Measurements from ENCODE around the gene CDH18. TPM values are rescaled to one million over a fixed set of nuclear protein-coding genes. Genes with fewer than 3 reads are reported as not detected.

The CDH18 gene
- total and polyA plus RNA-seq, 2 donors = 0.05 to 0.24 TPM

- H3K4me3 ChIP-seq (ENCODE audit: low read length in 2 of 2) = no peak overlapping the region
- no peaks in the 10 kb centered on the region for H3K36me3 ChIP-seq (ENCODE audit: control insufficient read depth in 2 of 2, insufficient read depth in 2 of 2, low read length in 1 of 2)
- H3K9me3 ChIP-seq (ENCODE audit: control insufficient read depth in 2 of 2, insufficient read depth in 1 of 2, low read length in 1 of 2) = no peaks in the 10 kb centered on the region
- H3K27ac ChIP-seq (ENCODE audit: low read depth in 1 of 2, low read length in 1 of 2) = no peak overlapping the region
- no peaks in the 10 kb centered on the region for H3K27me3 ChIP-seq (ENCODE audit: control insufficient read depth in 2 of 2, insufficient read depth in 1 of 2, low read length in 1 of 2)
- no peaks in the 10 kb centered on the region for H3K4me1 ChIP-seq (ENCODE audit: control insufficient read depth in 2 of 2, insufficient read depth in 2 of 2, low read length in 2 of 2)
- no peak for DNase-seq (ENCODE audit: low read depth in 6 of 9, low spot score in 9 of 9)
- 92% methylated on average over 2 of the region's 2 CpGs for WGBS
Measured at GRCh38 chr5:19959830-19960384, 28.1 kb downstream of the CDH18 start.

GRCh38 chr5:19950897-19951296 lies 37.1 kb downstream of the CDH18 start:
- H3K27ac ChIP-seq (ENCODE audit: low read depth in 1 of 2, low read length in 1 of 2) = no peak overlapping the region
- H3K36me3 ChIP-seq (ENCODE audit: control insufficient read depth in 2 of 2, insufficient read depth in 2 of 2, low read length in 1 of 2) = no peaks in the 10 kb centered on the region
- H3K4me1 ChIP-seq (ENCODE audit: control insufficient read depth in 2 of 2, insufficient read depth in 2 of 2, low read length in 2 of 2) = no peaks in the 10 kb centered on the region
- DNase-seq (ENCODE audit: low read depth in 6 of 9, low spot score in 9 of 9) = no peak
- H3K4me3 ChIP-seq (ENCODE audit: low read length in 2 of 2) = no peak overlapping the region
- H3K9me3 ChIP-seq (ENCODE audit: control insufficient read depth in 2 of 2, insufficient read depth in 1 of 2, low read length in 1 of 2) = no peaks in the 10 kb centered on the region
- H3K27me3 ChIP-seq (ENCODE audit: control insufficient read depth in 2 of 2, insufficient read depth in 1 of 2, low read length in 1 of 2) = no peaks in the 10 kb centered on the region

GRCh38 chr5:19940192-19940591 lies 47.8 kb downstream of the CDH18 start:
- H3K4me3 ChIP-seq (ENCODE audit: low read length in 2 of 2) = no peak overlapping the region
- WGBS = 90% methylated on average over 1 of the region's 1 CpG
- no peaks in the 10 kb centered on the region for H3K27me3 ChIP-seq (ENCODE audit: control insufficient read depth in 2 of 2, insufficient read depth in 1 of 2, low read length in 1 of 2)
- no peak for DNase-seq (ENCODE audit: low read depth in 6 of 9, low spot score in 9 of 9)
- H3K36me3 ChIP-seq (ENCODE audit: control insufficient read depth in 2 of 2, insufficient read depth in 2 of 2, low read length in 1 of 2) = no peaks in the 10 kb centered on the region
- no peak overlapping the region for H3K27ac ChIP-seq (ENCODE audit: low read depth in 1 of 2, low read length in 1 of 2)
- no peaks in the 10 kb centered on the region for H3K4me1 ChIP-seq (ENCODE audit: control insufficient read depth in 2 of 2, insufficient read depth in 2 of 2, low read length in 2 of 2)
- peaks cover 0 to 2% of the 10 kb centered on the region in 2 donors for H3K9me3 ChIP-seq (ENCODE audit: control insufficient read depth in 2 of 2, insufficient read depth in 1 of 2, low read length in 1 of 2)

- 92% methylated on average over 5 of the region's 5 CpGs for WGBS
- no peaks in the 10 kb centered on the region for H3K4me1 ChIP-seq (ENCODE audit: control insufficient read depth in 2 of 2, insufficient read depth in 2 of 2, low read length in 2 of 2)
- H3K36me3 ChIP-seq (ENCODE audit: control insufficient read depth in 2 of 2, insufficient read depth in 2 of 2, low read length in 1 of 2) = no peaks in the 10 kb centered on the region
- no peak overlapping the region for H3K27ac ChIP-seq (ENCODE audit: low read depth in 1 of 2, low read length in 1 of 2)
- H3K9me3 ChIP-seq (ENCODE audit: control insufficient read depth in 2 of 2, insufficient read depth in 1 of 2, low read length in 1 of 2) = no peaks in the 10 kb centered on the region
- H3K4me3 ChIP-seq (ENCODE audit: low read length in 2 of 2) = no peak overlapping the region
- H3K27me3 ChIP-seq (ENCODE audit: control insufficient read depth in 2 of 2, insufficient read depth in 1 of 2, low read length in 1 of 2) = no peaks in the 10 kb centered on the region
- DNase-seq (ENCODE audit: low read depth in 6 of 9, low spot score in 9 of 9) = no peak
Measured at GRCh38 chr5:19930451-19930850, 57.5 kb downstream of the CDH18 start.

GRCh38 chr5:19928562-19929421 lies 59.2 kb downstream of the CDH18 start:
- Histone ChIP-seq H3K4me1 (ENCODE audit: control insufficient read depth in 2 of 2, insufficient read depth in 2 of 2, low read length in 2 of 2) (no peaks in the 10 kb centered on the region), H3K27ac (ENCODE audit: low read depth in 1 of 2, low read length in 1 of 2) (no peak overlapping the region), H3K36me3 (ENCODE audit: control insufficient read depth in 2 of 2, insufficient read depth in 2 of 2, low read length in 1 of 2) (no peaks in the 10 kb centered on the region), H3K9me3 (ENCODE audit: control insufficient read depth in 2 of 2, insufficient read depth in 1 of 2, low read length in 1 of 2) (no peaks in the 10 kb centered on the region), H3K27me3 (ENCODE audit: control insufficient read depth in 2 of 2, insufficient read depth in 1 of 2, low read length in 1 of 2) (no peaks in the 10 kb centered on the region), H3K4me3 (ENCODE audit: low read length in 2 of 2) (no peak overlapping the region)
- 90% methylated on average over 3 of the region's 3 CpGs for WGBS
- DNase-seq (ENCODE audit: low read depth in 6 of 9, low spot score in 9 of 9) = no peak

GRCh38 chr5:19927919-19928318 lies 60.1 kb downstream of the CDH18 start:
- Histone ChIP-seq H3K36me3 (ENCODE audit: control insufficient read depth in 2 of 2, insufficient read depth in 2 of 2, low read length in 1 of 2) (no peaks in the 10 kb centered on the region), H3K9me3 (ENCODE audit: control insufficient read depth in 2 of 2, insufficient read depth in 1 of 2, low read length in 1 of 2) (no peaks in the 10 kb centered on the region), H3K4me1 (ENCODE audit: control insufficient read depth in 2 of 2, insufficient read depth in 2 of 2, low read length in 2 of 2) (no peaks in the 10 kb centered on the region), H3K4me3 (ENCODE audit: low read length in 2 of 2) (no peak overlapping the region), H3K27ac (ENCODE audit: low read depth in 1 of 2, low read length in 1 of 2) (no peak overlapping the region), H3K27me3 (ENCODE audit: control insufficient read depth in 2 of 2, insufficient read depth in 1 of 2, low read length in 1 of 2) (no peaks in the 10 kb centered on the region)
- WGBS = 80% methylated on average over 3 of the region's 3 CpGs
- no peak for DNase-seq (ENCODE audit: low read depth in 6 of 9, low spot score in 9 of 9)

GRCh38 chr5:19927170-19927569 lies 60.8 kb downstream of the CDH18 start:
- no peaks in the 10 kb centered on the region for H3K36me3 ChIP-seq (ENCODE audit: control insufficient read depth in 2 of 2, insufficient read depth in 2 of 2, low read length in 1 of 2)
- no peak overlapping the region for H3K27ac ChIP-seq (ENCODE audit: low read depth in 1 of 2, low read length in 1 of 2)
- no peak overlapping the region for H3K4me3 ChIP-seq (ENCODE audit: low read length in 2 of 2)
- 63% methylated on average over 2 of the region's 2 CpGs for WGBS
- no peaks in the 10 kb centered on the region for H3K4me1 ChIP-seq (ENCODE audit: control insufficient read depth in 2 of 2, insufficient read depth in 2 of 2, low read length in 2 of 2)
- no peaks in the 10 kb centered on the region for H3K27me3 ChIP-seq (ENCODE audit: control insufficient read depth in 2 of 2, insufficient read depth in 1 of 2, low read length in 1 of 2)
- no peak for DNase-seq (ENCODE audit: low read depth in 6 of 9, low spot score in 9 of 9)
- no peaks in the 10 kb centered on the region for H3K9me3 ChIP-seq (ENCODE audit: control insufficient read depth in 2 of 2, insufficient read depth in 1 of 2, low read length in 1 of 2)

GRCh38 chr5:19923742-19924141 lies 64.3 kb downstream of the CDH18 start:
- H3K9me3 ChIP-seq (ENCODE audit: control insufficient read depth in 2 of 2, insufficient read depth in 1 of 2, low read length in 1 of 2) = no peaks in the 10 kb centered on the region
- H3K36me3 ChIP-seq (ENCODE audit: control insufficient read depth in 2 of 2, insufficient read depth in 2 of 2, low read length in 1 of 2) = no peaks in the 10 kb centered on the region
- H3K4me3 ChIP-seq (ENCODE audit: low read length in 2 of 2) = no peak overlapping the region
- H3K27me3 ChIP-seq (ENCODE audit: control insufficient read depth in 2 of 2, insufficient read depth in 1 of 2, low read length in 1 of 2) = no peaks in the 10 kb centered on the region
- 91% methylated on average over 3 of the region's 3 CpGs for WGBS
- H3K4me1 ChIP-seq (ENCODE audit: control insufficient read depth in 2 of 2, insufficient read depth in 2 of 2, low read length in 2 of 2) = no peaks in the 10 kb centered on the region
- no peak overlapping the region for H3K27ac ChIP-seq (ENCODE audit: low read depth in 1 of 2, low read length in 1 of 2)
- no peak for DNase-seq (ENCODE audit: low read depth in 6 of 9, low spot score in 9 of 9)

- H3K27me3 ChIP-seq (ENCODE audit: control insufficient read depth in 2 of 2, insufficient read depth in 1 of 2, low read length in 1 of 2) = no peaks in the 10 kb centered on the region
- no peaks in the 10 kb centered on the region for H3K9me3 ChIP-seq (ENCODE audit: control insufficient read depth in 2 of 2, insufficient read depth in 1 of 2, low read length in 1 of 2)
- no peak overlapping the region for H3K27ac ChIP-seq (ENCODE audit: low read depth in 1 of 2, low read length in 1 of 2)
- DNase-seq (ENCODE audit: low read depth in 6 of 9, low spot score in 9 of 9) = no peak
- H3K4me1 ChIP-seq (ENCODE audit: control insufficient read depth in 2 of 2, insufficient read depth in 2 of 2, low read length in 2 of 2) = no peaks in the 10 kb centered on the region
- WGBS = 97% methylated on average over 4 of the region's 4 CpGs
- H3K4me3 ChIP-seq (ENCODE audit: low read length in 2 of 2) = no peak overlapping the region
- H3K36me3 ChIP-seq (ENCODE audit: control insufficient read depth in 2 of 2, insufficient read depth in 2 of 2, low read length in 1 of 2) = no peaks in the 10 kb centered on the region
Measured at GRCh38 chr5:19920761-19921160, 67.2 kb downstream of the CDH18 start.
